ENCODE data around the gene ACER1.

The ACER1 gene

DNA sequence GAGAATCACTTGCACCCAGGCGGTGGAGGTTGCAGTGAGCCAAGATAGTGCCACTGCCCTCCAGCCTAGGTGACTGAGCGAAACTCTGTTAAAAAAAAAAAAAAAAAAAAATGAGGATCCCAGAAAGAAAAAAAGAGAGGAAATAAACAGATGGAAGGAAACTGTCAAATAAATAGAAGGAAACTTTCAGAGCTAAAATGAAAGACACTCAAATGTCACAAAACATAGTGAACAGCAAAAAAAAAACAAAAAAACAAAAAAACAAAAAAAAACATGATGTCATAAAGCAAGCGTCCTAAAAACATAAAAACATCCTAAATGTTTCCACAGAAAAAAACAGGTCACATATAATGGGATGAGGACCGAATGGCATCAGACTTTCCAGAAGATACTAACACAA is 68.6 kb downstream of the ACER1 start:
- no peak for DNase-seq

GRCh38 chr19:6263735-6264444 is 69.5 kb downstream of the ACER1 start:
- no peak for DNase-seq

GRCh38 chr19:6263306-6263705 is 70.1 kb downstream of the ACER1 start:
- DNase-seq = no peak

- no peak for DNase-seq
Observed at GRCh38 chr19:6262519-6262918, 70.9 kb downstream of the ACER1 start.

DNA sequence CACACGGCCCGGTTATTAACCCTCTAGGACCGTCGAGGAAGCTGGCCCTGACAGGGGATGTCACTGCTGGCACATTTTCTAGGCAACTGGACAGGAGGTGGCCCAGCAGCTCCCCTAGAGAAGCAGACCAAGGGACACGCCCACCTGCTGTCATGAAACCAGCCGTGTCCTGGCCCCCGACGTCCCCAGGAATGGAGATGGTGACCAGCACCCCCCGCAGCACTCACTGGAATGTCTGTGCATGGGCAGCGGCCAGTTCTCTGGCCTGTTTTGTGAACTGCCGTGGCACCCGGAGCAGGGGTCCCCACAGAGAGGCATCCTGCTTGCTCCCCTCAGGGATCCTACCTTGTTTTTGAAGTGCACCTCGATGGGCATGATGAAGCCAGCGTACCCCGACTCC is 71.5 kb downstream of the ACER1 start:
- no peak for DNase-seq

DNA sequence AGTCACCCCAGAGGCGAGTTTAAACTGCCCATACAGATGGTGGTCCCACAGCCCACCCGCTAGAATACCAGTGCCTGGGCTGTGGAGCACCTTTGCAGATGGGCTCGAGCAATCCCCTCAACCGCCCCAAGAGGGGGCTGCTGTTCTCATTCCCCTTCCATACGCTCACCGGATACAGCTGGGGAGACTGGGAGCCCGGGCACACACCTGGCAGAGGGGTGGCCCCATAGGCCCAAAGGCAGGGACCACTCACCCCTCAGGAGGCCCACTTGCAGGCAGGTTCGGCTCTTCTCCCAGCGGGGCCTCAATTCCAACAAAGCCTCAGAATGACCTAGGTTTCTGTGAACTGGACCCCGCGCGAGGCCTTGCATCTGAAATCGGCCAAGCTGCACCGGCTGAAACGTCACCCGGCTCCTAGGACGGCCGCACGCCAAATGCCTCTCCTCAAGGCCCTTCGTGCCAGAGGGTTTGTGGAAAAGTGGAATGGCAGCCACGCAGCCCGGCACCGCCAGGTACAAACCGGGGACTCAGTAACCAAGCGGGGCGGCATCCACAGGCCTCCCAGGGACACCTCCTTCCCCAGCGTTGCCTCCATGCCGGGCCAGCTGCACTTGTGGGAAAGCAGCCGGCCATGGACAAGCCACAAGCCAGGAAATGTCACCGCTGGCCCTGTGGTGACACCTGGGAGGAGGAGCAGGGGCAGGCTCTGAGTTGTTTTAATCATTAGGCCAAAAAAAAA is 72.3 kb downstream of the ACER1 start:
- DNase-seq = no peak

DNA sequence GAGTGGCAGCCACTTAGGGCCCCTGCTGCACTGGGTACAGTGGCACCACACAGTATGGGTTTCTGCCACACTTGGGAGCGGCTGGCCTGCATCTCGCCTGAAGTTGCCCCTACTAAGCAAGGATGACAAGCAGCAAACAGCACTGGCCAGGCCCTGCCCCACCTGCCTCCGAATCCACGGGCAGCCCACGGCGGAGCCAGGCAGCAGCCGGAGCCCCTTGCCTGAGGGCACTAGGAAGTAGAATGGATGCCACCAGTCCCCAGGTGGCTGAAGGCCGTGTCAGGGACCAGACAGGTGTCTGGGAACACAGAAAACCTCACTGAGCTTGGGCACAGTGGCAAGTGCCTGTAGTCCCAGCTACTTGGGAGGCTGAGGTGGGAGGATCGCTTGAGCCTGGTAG is 73.0 kb downstream of the ACER1 start:
- no peak for DNase-seq

GRCh38 chr19:6259312-6259861 is 74.0 kb downstream of the ACER1 start:
- no peak for DNase-seq

- no peak for DNase-seq
Observed at GRCh38 chr19:6258812-6259311, 74.5 kb downstream of the ACER1 start.

Data from NCI-H187 treated with DMSO at 0.1 percent for 48 hours (cell line).